Measurements from ENCODE around the gene CERT1.
A peak's percentile ranks its signal among the peaks of the same experiment; 100 is the strongest.

The CERT1 gene

DNA sequence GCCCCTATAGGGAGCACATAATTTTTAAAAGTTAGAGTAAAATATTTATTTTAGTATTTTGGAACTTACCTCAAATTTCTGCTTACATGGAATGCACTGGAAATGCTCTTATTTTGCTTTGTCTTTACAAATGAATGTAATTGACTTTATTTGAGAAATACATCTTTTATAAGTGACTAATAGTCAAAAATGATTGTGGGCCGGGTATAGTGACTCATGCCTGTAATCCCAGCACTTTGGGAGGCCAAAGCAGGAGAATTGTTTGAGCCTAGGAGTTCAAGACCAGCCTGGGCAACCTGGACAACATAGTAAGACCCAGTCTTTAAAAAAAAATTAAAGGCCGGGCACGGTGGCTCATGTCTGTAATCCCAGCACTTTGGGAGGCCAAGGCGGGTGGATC, 168.6 kb downstream of the CERT1 start:
- DNase-seq: no peak
- no peak overlapping the region for H3K4me3 ChIP-seq (ENCODE audit: low read depth, low read length)
- TF ChIP-seq, protein P1, sequence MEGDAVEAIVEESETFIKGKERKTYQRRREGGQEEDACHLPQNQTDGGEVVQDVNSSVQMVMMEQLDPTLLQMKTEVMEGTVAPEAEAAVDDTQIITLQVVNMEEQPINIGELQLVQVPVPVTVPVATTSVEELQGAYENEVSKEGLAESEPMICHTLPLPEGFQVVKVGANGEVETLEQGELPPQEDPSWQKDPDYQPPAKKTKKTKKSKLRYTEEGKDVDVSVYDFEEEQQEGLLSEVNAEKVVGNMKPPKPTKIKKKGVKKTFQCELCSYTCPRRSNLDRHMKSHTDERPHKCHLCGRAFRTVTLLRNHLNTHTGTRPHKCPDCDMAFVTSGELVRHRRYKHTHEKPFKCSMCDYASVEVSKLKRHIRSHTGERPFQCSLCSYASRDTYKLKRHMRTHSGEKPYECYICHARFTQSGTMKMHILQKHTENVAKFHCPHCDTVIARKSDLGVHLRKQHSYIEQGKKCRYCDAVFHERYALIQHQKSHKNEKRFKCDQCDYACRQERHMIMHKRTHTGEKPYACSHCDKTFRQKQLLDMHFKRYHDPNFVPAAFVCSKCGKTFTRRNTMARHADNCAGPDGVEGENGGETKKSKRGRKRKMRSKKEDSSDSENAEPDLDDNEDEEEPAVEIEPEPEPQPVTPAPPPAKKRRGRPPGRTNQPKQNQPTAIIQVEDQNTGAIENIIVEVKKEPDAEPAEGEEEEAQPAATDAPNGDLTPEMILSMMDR (IDR thresholded peaks at IDR 0.05; ENCODE audit: low read depth, low read length): no peak
- H3K27ac ChIP-seq: no peak overlapping the region
- H3K27me3 ChIP-seq (ENCODE audit: insufficient read depth, low read depth, severe bottlenecking): no peaks in the 10 kb centered on the region
- peaks cover 43% of the 10 kb centered on the region for H3K36me3 ChIP-seq
- no peaks in the 10 kb centered on the region for H3K9me3 ChIP-seq (ENCODE audit: severe bottlenecking)

GRCh38 chr5:75341934-75342333, 169.5 kb downstream of the CERT1 start:
- H3K9me3 ChIP-seq (ENCODE audit: severe bottlenecking): no peaks in the 10 kb centered on the region
- no peak for DNase-seq
- no peaks in the 10 kb centered on the region for H3K27me3 ChIP-seq (ENCODE audit: insufficient read depth, low read depth, severe bottlenecking)
- peaks cover 40% of the 10 kb centered on the region for H3K36me3 ChIP-seq
- H3K4me3 ChIP-seq (ENCODE audit: low read depth, low read length): no peak overlapping the region
- H3K27ac ChIP-seq: no peak overlapping the region
- TF ChIP-seq, protein P1 (IDR thresholded peaks at IDR 0.05; ENCODE audit: low read depth, low read length): no peak

GRCh38 chr5:75340714-75341478, 170.5 kb downstream of the CERT1 start:
- Histone ChIP-seq H3K27ac (no peak overlapping the region), H3K4me3 (ENCODE audit: low read depth, low read length) (no peak overlapping the region), H3K27me3 (ENCODE audit: insufficient read depth, low read depth, severe bottlenecking) (no peaks in the 10 kb centered on the region), H3K9me3 (ENCODE audit: severe bottlenecking) (no peaks in the 10 kb centered on the region), H3K36me3 (peaks cover 30% of the 10 kb centered on the region)
- DNase-seq: no peak
- TF ChIP-seq, protein P1 (IDR thresholded peaks at IDR 0.05; ENCODE audit: low read depth, low read length): no peak

DNA sequence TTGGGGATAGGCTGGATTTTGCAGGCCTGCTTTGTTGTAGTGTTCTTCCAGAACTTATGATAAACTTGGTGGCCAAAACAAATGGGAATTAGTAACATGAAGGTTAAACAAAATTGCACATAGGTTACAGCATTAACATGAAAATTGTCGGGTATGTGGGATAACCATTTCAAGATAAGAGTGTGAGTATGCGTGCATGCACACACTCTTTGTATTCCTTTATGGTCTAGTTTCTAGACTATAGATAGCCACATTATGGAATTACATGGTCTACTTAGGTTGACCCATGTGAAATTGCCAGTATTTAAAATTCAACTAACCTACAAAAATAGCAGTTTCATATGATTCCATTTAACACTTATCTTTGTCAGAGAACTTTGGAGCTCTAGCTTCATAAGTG, 173.0 kb downstream of the CERT1 start:
- peak overlapping the region; percentile 94 for H3K4me3 ChIP-seq (ENCODE audit: low read depth, low read length)
- no peaks in the 10 kb centered on the region for H3K9me3 ChIP-seq (ENCODE audit: severe bottlenecking)
- TF ChIP-seq, protein P1 (IDR thresholded peaks at IDR 0.05; ENCODE audit: low read depth, low read length): no peak
- H3K36me3 ChIP-seq: peaks cover 16% of the 10 kb centered on the region
- no peak for DNase-seq
- H3K27me3 ChIP-seq (ENCODE audit: insufficient read depth, low read depth, severe bottlenecking): no peaks in the 10 kb centered on the region
- H3K27ac ChIP-seq: no peak overlapping the region

DNA sequence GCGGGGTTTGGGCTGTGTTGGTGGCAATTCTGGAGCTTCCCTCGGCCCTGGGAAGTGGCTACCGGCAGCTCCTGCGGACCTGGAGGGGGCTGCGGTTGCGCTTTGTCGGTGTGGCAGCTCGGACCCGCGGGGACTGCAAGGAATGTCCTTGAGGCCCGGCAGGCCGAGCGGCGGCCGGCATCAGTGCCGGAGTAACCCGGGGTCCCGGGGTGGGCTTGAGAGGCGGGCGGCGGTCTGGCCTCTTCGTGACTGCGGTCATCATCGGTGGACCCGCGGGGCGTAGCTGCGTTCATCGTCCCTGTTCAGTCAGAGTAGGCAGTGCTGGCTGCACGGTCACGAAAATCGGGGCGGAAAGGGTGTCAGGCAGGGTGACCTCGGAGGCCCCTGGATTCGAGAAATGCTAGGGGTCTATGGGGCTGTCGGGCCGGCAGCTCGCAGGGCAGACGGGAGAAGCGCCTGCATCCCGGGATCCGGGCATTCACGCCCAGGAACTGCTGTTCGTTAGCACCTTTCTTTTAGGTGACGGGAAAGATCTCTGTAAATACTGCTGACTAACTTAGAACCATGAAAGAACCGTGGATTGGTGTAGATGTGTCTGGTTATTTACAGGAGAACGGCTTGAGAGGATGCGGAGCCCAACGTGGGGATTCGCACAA, 173.9 kb downstream of the CERT1 start:
- peak; percentile 30 for DNase-seq
- Histone ChIP-seq H3K4me3 (ENCODE audit: low read depth, low read length) (peak overlapping the region; percentile 94), H3K9me3 (ENCODE audit: severe bottlenecking) (no peaks in the 10 kb centered on the region), H3K27ac (peak overlapping the region; percentile 86), H3K27me3 (ENCODE audit: insufficient read depth, low read depth, severe bottlenecking) (no peaks in the 10 kb centered on the region), H3K36me3 (peaks cover 10% of the 10 kb centered on the region)
- TF ChIP-seq, protein P1 (IDR thresholded peaks at IDR 0.05; ENCODE audit: low read depth, low read length): no peak
